Subcutaneous adipose tissue (tissue), 4 donors: Measurements from ENCODE around the gene DLEC1. TPM values are rescaled to one million over a fixed set of nuclear protein-coding genes. Genes with fewer than 3 reads are reported as not detected.

Experiments used
- CTCF ChIP-seq: fragments of 450-650 bp; IDR thresholded peaks from one replicate; pipeline ENCODE4 v1.5.1; 2016; ENCODE audit warnings: low read depth, mild to moderate bottlenecking, control low read depth, antibody characterized with exemption, moderate library complexity
- total RNA-seq, 4 donors: library from RNA; depleted of rRNA; stranded (reverse); fragments of >200 nt; gene quantifications; one replicate each; pipeline ENCODE4 v1.1.0, GENCODE V29; 2016

The DLEC1 gene
- total RNA-seq, 4 donors from 2014 or later = 0.85 to 1.3 (median 1.2) TPM

DNA sequence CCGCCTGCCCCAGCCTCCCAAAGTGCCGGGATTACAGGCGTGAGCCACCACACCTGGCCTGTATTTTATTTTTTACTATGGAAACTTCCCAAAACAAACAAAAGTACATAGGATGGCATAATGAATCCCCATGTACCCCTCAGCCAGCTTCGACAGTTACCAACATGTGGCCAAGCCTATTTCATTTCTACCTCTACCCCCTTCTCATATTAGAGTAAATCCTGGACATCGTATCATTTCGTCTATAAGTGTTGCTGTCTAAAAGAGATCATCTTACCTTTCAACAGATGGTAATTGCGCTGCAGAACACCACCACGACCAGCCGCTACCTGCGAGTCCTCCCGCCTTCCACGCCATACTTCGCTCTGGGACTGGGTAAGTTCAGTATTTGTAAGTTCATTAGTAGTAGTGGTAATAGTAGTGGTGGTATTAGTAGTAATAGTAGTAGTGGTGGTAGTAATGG, 44.9 kb downstream of the DLEC1 start:
- no peak for TF ChIP-seq CTCF

- no peak for TF ChIP-seq CTCF
Observed at GRCh38 chr3:38084334-38085310, 45.6 kb downstream of the DLEC1 start.

DNA sequence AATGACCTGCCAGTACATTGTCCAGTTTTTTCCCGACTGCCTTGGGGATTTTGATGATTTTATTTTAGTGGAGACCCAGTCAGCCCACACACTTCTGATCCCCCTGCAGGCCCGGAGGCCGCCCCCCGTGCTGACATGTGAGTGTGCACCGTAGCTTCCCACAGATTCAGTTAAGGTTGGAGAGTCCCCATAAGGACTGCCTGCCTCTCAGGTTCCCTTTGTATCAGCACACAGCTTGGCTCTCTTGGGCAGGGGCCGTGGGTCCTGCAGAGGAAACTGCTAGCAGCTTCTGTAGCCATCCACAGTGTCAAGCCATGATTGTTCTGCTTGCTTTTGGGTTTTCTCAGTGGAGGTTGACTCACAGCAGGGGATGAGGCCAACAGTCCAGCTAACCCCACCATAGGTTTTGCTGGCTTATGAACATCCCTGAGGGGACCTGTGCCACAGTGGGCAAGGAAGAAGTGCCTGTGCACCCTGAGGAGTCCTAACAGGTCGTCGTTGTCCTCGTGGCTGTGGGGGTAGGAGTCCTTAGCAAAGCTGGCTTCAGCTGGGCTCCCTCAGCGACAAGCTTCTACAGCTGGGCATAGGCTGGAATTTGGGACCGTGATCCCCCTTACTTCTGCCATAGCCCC, 46.4 kb downstream of the DLEC1 start:
- no peak for TF ChIP-seq CTCF

GRCh38 chr3:38085943-38086324, 46.9 kb downstream of the DLEC1 start:
- TF ChIP-seq CTCF = no peak

- TF ChIP-seq CTCF = no peak
Observed at GRCh38 chr3:38086496-38086895, 47.5 kb downstream of the DLEC1 start.

GRCh38 chr3:38088126-38089078, 49.4 kb downstream of the DLEC1 start:
- TF ChIP-seq CTCF = no peak
